Stimulated activated CD8-positive, alpha-beta memory T cell treated with anti-CD3 and anti-CD28 coated beads, Interleukin-2, amount 100 ng/mL, for 1 hour (primary cell): ENCODE results near the gene NME8.

Experiments
- DNase-seq, 2 donors: peaks; one replicate each; pipeline ENCODE4 v3.0.0-alpha.2; 2020; ENCODE audit warnings: low read depth in 2 of 2

NME8 gene

GRCh38 chr7:37901236-37901827 lies 52.9 kb downstream of the NME8 start:
- DNase-seq = no peak

DNA sequence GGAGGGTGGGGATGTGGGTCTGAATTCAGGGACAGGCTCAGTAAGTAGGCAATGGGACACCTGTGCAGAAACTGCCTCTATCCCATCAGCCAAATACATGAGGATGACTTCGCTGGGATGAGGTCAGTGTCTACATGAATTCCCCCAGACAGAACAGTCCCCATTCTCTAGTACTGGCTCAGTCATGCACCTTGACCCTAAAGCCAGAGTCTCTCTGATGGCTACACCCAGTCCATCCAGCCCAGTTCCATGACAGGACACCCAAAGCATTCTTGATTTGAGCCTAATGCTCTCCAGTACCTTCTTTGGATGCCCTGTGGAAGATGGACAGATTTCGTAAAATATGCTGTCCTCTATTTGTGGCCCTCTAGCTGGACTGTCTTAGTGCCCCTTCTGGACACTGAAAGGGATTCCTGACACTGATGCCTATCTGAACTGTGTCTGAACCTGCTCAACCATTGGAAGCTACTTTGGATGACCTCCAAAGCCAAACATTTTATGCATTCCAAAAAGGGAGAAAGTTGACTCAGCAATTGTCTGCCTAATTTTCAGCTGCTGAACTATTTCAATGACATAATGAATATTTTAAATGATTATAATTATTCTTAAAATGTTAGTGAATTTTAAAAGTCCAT lies 53.6 kb downstream of the NME8 start:
- no peak for DNase-seq

- no peak for DNase-seq
These were observed 59.9 kb downstream of the NME8 start for GRCh38 chr7:37908221-37908788.

GRCh38 chr7:37912756-37913155 lies 64.4 kb downstream of the NME8 start:
- no peak for DNase-seq

DNA sequence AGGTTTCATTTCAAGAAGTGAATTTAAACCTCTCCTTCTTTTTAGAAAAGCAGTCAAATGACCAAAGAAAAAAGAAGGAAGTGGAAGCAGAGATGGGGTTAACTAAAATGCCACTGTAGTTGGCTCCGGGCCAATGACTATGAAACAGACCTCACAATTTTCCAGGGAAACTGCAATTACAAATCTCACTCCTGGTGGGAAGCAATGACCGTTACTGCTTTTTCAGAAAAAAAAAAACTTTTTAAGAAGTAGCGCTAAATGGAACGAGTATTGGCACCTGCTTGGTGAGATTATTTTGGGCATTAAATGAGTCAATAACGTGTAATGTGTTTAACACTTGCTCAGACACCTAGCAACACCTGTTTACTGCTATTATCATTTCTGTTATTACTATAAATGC lies 67.0 kb downstream of the NME8 start:
- DNase-seq = no peak

DNA sequence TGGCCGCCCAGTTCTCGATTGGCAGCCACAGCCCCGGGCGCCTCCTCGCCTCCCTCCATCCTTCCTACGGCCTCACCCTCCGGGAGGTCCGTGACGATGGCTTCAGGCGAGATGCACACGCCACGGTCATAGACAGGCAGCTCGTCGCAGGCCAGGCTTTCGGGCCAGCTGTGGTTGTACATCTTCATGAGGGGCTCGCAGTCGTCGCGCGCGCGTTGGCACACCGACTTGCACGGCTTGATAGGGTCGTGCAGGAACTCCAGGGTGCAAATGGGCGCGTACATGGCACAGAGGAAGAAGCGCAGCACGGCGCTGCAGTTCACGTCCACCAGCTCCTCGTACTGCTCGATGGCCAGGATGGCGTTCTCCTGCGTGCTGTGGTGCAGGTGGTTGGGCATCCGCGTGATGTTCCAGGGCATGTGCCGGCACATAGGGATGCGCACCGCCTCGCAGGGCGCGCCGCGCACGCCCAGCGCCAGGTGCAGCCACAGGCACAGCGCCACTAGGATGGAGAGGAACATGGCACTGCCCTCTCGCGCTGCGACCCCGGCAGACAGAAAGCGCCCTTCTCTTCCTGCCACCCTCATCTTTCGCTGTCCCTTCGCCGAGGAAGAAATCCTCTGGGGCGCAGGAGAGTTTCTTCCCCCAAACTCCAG lies 67.7 kb downstream of the NME8 start:
- no peak for DNase-seq

GRCh38 chr7:37916673-37917660 lies 68.6 kb downstream of the NME8 start, which contains the start of gene SFRP4:
TSS of gene SFRP4 (minus strand) at chr7:37916817. CDS start at chr7:37916537, 280 bp downstream.
- DNase-seq = no peak

DNA sequence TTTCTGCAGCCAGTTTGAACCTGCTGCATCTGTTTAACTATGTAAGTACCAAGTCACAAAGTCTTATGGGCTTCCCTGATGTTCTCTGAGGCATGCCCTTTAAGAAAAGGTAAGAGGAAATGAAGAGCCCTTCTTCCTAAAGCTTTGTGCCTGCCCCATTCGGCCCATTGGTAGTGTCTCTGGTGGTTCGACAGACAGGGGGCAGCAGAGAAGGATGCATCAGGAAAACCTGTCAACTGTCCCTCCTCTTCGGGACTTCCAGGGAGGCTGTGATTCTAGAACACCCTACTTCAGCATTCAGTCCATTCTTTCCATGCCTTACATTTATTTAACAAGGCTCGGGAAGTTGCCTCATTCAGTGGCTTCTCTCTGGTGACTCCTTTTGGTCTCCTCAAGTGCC lies 70.1 kb downstream of the NME8 start:
- DNase-seq = no peak

- no peak for DNase-seq
These were observed 72.0 kb downstream of the NME8 start, which contains the start of gene EPDR1 for GRCh38 chr7:37920305-37920848. TSS of gene EPDR1 (plus strand) at chr7:37920640. CDS start at chr7:37920940, 300 bp downstream.

DNA sequence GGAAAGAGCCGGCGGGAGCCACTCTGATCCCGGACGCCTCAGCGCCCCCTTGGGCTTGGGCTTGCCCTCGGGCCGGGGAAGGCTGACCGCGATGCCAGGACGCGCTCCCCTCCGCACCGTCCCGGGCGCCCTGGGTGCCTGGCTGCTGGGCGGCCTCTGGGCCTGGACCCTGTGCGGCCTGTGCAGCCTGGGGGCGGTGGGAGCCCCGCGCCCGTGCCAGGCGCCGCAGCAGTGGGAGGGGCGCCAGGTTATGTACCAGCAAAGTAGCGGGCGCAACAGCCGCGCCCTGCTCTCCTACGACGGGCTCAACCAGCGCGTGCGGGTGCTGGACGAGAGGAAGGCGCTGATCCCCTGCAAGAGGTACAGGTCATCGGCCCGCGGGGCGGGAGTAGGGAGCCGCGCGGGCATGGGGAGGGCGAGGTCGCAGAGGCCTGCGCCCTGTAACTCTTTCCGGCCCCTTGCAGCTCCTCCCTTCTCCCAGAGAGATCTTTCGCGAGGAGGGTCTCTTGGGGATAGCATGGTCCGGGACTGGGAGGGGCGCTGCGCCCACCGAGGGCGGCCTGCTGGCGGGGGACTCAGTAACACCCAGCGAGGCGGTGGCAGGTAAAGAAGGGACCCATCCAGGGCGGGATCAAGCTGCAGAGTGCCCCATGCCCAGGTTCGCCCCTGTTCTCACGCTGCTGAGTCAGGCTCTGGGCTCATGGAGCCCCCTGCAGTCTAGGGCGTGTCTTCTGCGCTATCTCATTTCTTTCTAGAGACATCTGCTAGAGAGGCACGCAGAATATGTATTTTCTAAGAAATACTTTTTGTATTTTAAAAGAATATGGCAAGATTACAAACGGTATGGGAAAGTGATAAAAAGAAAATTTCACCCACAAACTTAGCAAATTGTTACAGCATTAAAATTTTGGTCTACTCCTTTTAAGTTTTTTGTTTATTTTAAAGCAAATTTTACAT lies 72.7 kb downstream of the NME8 start:
- DNase-seq = no peak

GRCh38 chr7:37921876-37922275 lies 73.5 kb downstream of the NME8 start:
- DNase-seq = no peak

DNA sequence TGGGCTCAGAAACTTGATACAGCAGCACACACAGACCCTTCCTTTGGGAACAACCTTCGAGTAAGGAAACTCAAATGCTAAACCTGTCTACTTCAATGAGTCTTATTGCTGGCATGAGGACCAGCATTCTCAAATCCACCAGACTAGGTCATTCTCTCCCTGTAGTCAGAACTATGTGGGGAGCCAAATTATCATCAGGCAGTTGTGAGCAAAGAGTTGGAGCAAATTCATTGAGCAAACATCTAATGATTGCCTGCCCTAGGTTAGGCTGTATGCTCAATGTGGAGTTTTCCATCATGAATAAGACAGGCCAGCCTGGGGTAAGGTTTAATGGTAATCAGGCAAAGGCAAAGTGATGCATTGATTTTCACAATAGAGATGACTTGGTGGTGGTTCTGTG lies 75.6 kb downstream of the NME8 start:
- no peak for DNase-seq

DNA sequence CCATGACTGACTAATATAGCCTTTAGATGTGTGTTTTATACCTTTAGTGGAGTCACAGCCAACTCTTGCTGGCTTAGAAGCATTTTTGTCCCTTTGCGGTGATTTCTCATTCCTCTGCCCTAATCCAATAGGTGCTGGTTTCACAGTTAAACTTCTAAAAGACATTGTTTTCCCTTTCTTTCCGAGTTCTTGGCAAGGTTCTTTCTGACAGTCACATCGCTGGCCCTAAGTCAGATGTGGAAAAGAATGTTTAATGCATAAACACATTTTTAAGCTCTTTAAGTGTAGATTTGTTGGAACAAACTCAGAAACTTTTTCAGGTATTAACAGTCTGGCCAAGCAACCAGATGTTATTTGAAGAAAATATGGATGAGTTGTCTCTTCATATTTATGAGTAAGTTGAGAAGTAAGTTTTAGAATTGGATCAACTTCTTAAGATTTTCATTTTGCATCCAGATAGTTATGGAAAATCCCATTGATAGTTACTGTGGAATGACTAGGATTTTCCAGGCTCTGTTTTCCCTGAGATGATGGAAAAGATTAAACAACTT lies 76.2 kb downstream of the NME8 start:
- no peak for DNase-seq

GRCh38 chr7:37925620-37926019 lies 77.2 kb downstream of the NME8 start:
- no peak for DNase-seq

- no peak for DNase-seq
These were observed 79.5 kb downstream of the NME8 start for GRCh38 chr7:37927773-37928444.

- DNase-seq = no peak
These were observed 80.5 kb downstream of the NME8 start for GRCh38 chr7:37928878-37929277.

DNA sequence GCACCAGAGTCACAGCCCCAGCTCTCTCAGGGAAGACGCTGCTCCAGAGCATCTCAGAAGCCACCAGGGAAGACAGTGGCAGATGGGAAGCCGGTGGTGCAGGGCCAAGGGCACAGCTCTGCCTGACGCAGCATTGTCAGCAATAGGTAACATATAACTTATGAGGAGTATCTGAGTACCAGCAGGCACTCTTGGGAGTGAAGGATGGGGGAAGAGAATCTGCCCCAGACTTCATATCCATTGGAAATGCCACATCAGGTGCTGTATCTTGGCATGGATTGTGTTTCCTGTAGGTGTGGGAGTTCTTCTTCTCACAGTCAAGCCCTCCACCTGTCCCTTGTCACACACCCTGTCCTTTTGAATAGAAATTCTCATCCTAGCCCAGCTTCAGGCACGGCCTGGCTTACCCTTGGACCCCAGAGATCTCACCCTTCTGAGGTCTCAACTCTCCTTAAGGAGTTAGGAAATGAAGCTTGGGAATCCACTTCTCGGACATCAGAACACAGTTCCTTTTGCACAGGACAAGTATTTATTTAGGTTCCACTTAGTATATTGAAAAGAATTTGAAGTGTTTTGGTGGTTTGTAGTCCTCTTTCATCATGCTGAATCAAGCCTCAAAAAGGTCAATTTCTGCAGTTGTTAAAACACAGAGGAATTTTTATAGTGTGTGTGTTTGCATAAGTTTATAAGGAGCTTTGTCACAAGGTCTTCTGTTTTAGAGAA lies 82.0 kb downstream of the NME8 start:
- DNase-seq = no peak

GRCh38 chr7:37932543-37932942 lies 84.1 kb downstream of the NME8 start:
- no peak for DNase-seq
